Ishikawa (cell line): ENCODE data around the gene GRM7.

Experiments
- CEBPB ChIP-seq: IDR thresholded peaks from 2 replicates; pipeline ENCODE4 v1.6.1; 2012
- CREB1 ChIP-seq: IDR thresholded peaks from 2 replicates; pipeline ENCODE4 v1.6.1; 2012; ENCODE audit warnings: low read depth
- EGR1 ChIP-seq: IDR thresholded peaks from 2 replicates; pipeline ENCODE4 v1.6.1; 2012
- EP300 ChIP-seq: IDR thresholded peaks from 2 replicates; pipeline ENCODE4 v1.6.1; 2012; ENCODE audit warnings: borderline replicate concordance
- FOXM1 ChIP-seq: IDR thresholded peaks from 2 replicates; pipeline ENCODE4 v1.6.1; 2012; ENCODE audit warnings: low read depth, borderline replicate concordance
- MAX ChIP-seq: IDR thresholded peaks from 2 replicates; pipeline ENCODE4 v1.6.1; 2012
- NFIC ChIP-seq: IDR thresholded peaks from 2 replicates; pipeline ENCODE4 v1.6.1; 2012
- RAD21 ChIP-seq: IDR thresholded peaks from 2 replicates; pipeline ENCODE4 v1.6.1; 2012; ENCODE audit warnings: low read depth
- REST ChIP-seq: IDR thresholded peaks from 2 replicates; pipeline ENCODE4 v1.6.1; 2012; ENCODE audit warnings: low read depth, mild to moderate bottlenecking
- TAF1 ChIP-seq: IDR thresholded peaks from 2 replicates; pipeline ENCODE4 v1.6.1; 2012; ENCODE audit warnings: low read depth, mild to moderate bottlenecking
- TCF12 ChIP-seq: IDR thresholded peaks from 2 replicates; pipeline ENCODE4 v1.6.1; 2012; ENCODE audit warnings: low read depth
- TEAD4 ChIP-seq: IDR thresholded peaks from 2 replicates; pipeline ENCODE4 v1.6.1; 2012
- USF1 ChIP-seq: IDR thresholded peaks from 2 replicates; pipeline ENCODE4 v1.6.1; 2012
- YY1 ChIP-seq: IDR thresholded peaks from 2 replicates; pipeline ENCODE4 v1.6.1; 2012; ENCODE audit warnings: low read depth
- ZBTB7A ChIP-seq: IDR thresholded peaks from 2 replicates; pipeline ENCODE4 v1.6.1; 2012; ENCODE audit warnings: low read depth

Gene GRM7

DNA sequence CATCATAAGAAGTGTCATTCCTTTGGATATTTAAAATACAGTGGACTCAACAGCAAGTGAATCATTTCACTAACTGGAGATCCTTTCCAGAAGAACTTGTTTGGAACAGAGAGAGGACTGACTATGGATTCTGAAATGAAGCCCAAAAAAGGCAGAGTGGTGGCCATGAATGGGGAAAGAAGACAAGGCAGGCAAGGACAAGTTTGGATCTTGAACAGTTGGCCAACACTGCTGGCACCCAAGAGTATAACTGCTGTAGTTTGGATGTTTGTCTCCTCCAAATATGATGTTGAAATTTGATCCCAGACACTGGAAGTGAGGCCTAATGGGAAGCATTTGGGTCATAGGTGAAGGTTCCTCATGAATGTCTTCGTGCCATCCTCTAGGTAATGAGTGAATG, 686.9 kb downstream of the GRM7 start:
- TF ChIP-seq TCF12 (no peak), NFIC (no peak), MAX (no peak), FOXM1 (no peak), REST (no peak), TEAD4 (no peak), YY1 (no peak), ZBTB7A (no peak), RAD21 (no peak), EGR1 (no peak), TAF1 (no peak), EP300 (no peak), CEBPB (no peak), USF1 (no peak), CREB1 (no peak)

DNA sequence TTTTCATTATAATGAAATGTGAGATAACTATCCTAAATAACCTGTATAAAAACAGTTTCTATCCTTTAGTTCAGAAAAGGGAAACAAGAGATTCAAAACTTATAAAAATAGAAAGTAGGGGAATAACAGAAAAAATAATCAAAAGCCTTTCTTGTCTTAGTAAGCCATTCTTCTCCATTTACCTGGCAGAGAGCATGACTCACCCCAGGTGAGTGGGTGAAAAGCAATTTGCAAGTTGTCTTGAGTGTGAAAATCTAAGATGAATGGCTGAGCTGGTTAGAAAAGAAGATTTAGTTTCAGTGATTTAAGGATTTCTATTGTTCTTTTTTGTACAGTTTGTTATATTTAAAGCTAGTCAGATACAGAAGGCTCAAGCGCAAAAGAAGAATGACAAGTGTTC, 702.0 kb downstream of the GRM7 start:
- TF ChIP-seq NFIC (no peak), REST (no peak), EGR1 (no peak), CREB1 (no peak), TEAD4 (no peak), TCF12 (no peak), TAF1 (no peak), EP300 (no peak), ZBTB7A (no peak), USF1 (no peak), MAX (no peak), FOXM1 (no peak), RAD21 (no peak), YY1 (no peak), CEBPB (no peak)

DNA sequence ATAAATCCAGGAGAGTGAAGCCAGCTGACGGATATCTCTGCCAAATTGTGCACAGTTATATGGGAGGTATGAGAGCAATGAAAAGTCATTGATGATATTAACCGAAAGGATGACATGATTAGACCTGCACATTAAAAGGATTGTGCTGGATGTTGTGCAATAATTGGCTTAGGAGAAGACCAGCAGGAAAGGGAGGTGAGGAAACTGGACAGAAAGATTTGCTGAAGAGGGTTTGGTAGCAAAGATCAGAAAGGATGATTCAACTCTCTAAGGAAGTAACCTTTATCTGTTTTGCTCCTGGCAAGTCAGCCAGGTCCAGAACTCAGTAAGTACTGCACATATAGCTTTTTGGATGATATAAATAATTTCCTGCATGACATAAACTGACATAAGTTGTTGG, 704.7 kb downstream of the GRM7 start:
- TF ChIP-seq TEAD4 (no peak), RAD21 (no peak), MAX (no peak), ZBTB7A (no peak), CREB1 (no peak)

DNA sequence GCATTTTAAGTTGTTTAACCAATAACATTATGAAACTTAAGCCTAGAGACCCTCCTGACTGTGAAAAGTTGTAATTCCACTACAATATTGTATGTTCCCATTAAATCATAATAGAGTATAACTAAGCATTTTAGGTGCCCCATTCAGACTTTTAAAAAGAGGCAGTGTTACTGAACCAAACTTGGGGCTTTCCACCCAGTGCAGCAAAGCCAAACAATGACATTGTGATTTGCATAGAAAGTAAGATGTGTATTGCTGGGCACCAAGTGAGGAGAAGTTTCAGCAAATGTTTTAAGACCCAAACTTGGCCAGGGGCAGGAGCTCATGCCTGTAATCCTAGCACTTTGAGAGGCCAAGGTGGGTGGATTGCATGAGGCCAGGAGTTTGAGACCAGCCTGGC, 706.2 kb downstream of the GRM7 start:
- TF ChIP-seq YY1 = no peak
- no peak for TF ChIP-seq RAD21
- TF ChIP-seq EP300 = no peak
- TF ChIP-seq TCF12 = no peak

DNA sequence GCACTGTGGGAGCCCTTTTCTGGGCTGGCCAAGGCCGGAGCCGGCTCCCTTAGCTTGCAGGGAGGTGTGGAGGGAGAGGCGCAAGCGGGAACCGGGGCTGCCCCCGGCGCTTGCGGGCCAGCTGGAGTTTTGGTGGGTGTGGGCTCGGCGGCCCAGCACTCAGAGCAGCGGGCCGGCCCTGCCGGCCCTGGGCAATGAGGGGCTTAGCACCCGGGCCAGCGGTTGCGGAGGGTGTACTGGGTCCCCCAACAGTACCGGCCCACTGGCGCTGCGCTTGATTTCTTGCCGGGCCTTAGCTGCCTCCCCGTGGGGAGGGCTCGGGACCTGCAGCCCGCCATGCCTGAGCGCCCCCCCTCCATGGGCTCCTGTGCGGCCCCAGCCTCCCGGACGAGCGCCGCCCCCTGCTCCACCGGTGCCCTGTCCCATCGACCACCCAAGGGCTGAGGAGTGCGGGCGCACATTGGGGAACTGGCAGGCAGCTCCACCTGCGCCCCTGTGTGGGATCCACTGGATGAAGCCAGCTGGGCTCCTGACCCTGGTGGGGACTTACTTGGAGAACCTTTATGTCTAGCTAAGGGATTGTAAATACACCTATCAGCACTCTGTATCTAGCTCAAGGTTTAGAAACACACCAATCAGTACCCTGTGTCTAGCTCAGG, 707.7 kb downstream of the GRM7 start:
- TF ChIP-seq EP300 = no peak
- TF ChIP-seq TAF1 = no peak
- no peak for TF ChIP-seq MAX
- no peak for TF ChIP-seq YY1
- no peak for TF ChIP-seq USF1
- TF ChIP-seq TCF12 = no peak

- TF ChIP-seq CREB1 = no peak
- TF ChIP-seq NFIC = no peak
- TF ChIP-seq TEAD4 = no peak
- TF ChIP-seq EP300 = no peak
- TF ChIP-seq USF1 = no peak
- TF ChIP-seq TAF1 = no peak
Observed at GRCh38 chr3:7573330-7573729, 712.4 kb downstream of the GRM7 start.
